Endothelial cell of umbilical vein (primary cell): Measurements from ENCODE around the gene MAML2. TPM values are rescaled to one million over a fixed set of nuclear protein-coding genes. Genes with fewer than 3 reads are reported as not detected.

Experiments
- BruUV-seq: library from RNA; stranded (reverse); fragments of 400-500 nt; replicated peaks from 2 replicates; lab custom pipeline; 2021; lab: Mats Ljungman, UMichigan
- CTCF ChIA-PET: fragments of 300-600, 350-600 bp; sonication (Branson Sonifier 250); formaldehyde crosslinking; loops from one replicate; lab custom pipeline; 2021; ENCODE audit warnings: antibody characterized with exemption, inconsistent platforms; lab: Charles Lee
- POLR2A ChIA-PET: fragments of 300-600, 350-600 bp; sonication (Branson Sonifier 250); formaldehyde crosslinking; loops from one replicate; lab custom pipeline; 2021; ENCODE audit warnings: antibody characterized with exemption, inconsistent platforms; lab: Charles Lee
- DNase-seq: peaks from one replicate; pipeline ENCODE4 v3.0.0-alpha.2; 2011; ENCODE audit warnings: low read depth, low spot score
- FAIRE-seq: peaks from 2 replicates; lab custom pipeline; 2011; peaks lifted over from hg19 to GRCh38; lab: Jason Lieb, UNC
- H2AFZ ChIP-seq: 2 replicates; pipeline ENCODE4 v1.6.0; 2012; ENCODE audit warnings: low read depth, low read length, control low read depth, inconsistent platforms
- H3K27ac ChIP-seq: 2 replicates; pipeline ENCODE4 v1.5.1; 2011; ENCODE audit warnings: low read depth, mild to moderate bottlenecking, control low read depth, low read length, moderate library complexity; ENCODE audit not compliant: insufficient read depth
- H3K27me3 ChIP-seq, 2 experiments: 2 replicates each; pipeline versions ENCODE4 v1.6.0 to v1.6.1; 2011; ENCODE audit warnings: low read length in 2 of 2, mixed read lengths in 1 of 2; ENCODE audit not compliant: control insufficient read depth in 2 of 2, insufficient read depth in 2 of 2
- H3K36me3 ChIP-seq, 2 experiments: 2 replicates in 1 of 2; 3 replicates in 1 of 2; pipeline ENCODE4 v1.5.1; 2011; ENCODE audit warnings: low read length in 2 of 2, mild to moderate bottlenecking in 1 of 2, moderate library complexity in 1 of 2; ENCODE audit not compliant: control insufficient read depth in 2 of 2, insufficient read depth in 2 of 2; ENCODE audit errors: extremely low read depth in 1 of 2
- H3K4me1 ChIP-seq: 3 replicates; pipeline ENCODE4 v1.5.1; 2011; ENCODE audit warnings: mild to moderate bottlenecking, low read length; ENCODE audit not compliant: control insufficient read depth, insufficient read depth; ENCODE audit errors: extremely low read depth
- H3K4me2 ChIP-seq: 2 replicates; pipeline ENCODE4 v1.6.1; 2011; ENCODE audit warnings: low read length, control low read depth, mixed read lengths; ENCODE audit not compliant: insufficient read depth
- H3K4me3 ChIP-seq, 3 experiments: fragments of 200-600 bp in 1 of 3; sonication (generic), shearing (Covaris generic) in 1 of 3; replicated peaks in 1 of 3; 2 replicates each; pipeline ENCODE4 v1.5.1; 2011 to 2016; ENCODE audit warnings: control low read depth in 3 of 3, low read length in 3 of 3, mild to moderate bottlenecking in 2 of 3, inconsistent platforms in 1 of 3, low read depth in 1 of 3, moderate library complexity in 1 of 3; ENCODE audit not compliant: insufficient read depth in 1 of 3
- H3K79me2 ChIP-seq: 2 replicates; pipeline ENCODE4 v1.6.0; 2012; ENCODE audit warnings: low read length, inconsistent platforms; ENCODE audit not compliant: control insufficient read depth, insufficient read depth
- H3K9ac ChIP-seq: replicated peaks from 2 replicates; pipeline ENCODE3; 2011; ENCODE audit warnings: low read length, control low read depth; ENCODE audit not compliant: insufficient read depth; ENCODE audit errors: extremely low read depth
- H3K9me1 ChIP-seq: replicated peaks from 3 replicates; pipeline ENCODE4 v1.6.0; 2011; ENCODE audit warnings: mild to moderate bottlenecking, low read length; ENCODE audit not compliant: control insufficient read depth, insufficient read depth; ENCODE audit errors: extremely low read depth
- H3K9me3 ChIP-seq: replicated peaks from 2 replicates; pipeline ENCODE4 v1.5.1; 2012; ENCODE audit warnings: low read length, inconsistent platforms; ENCODE audit not compliant: control insufficient read depth, insufficient read depth
- H4K20me1 ChIP-seq: replicated peaks from 2 replicates; pipeline ENCODE3; 2011; ENCODE audit warnings: mild to moderate bottlenecking, low read length; ENCODE audit not compliant: control insufficient read depth, insufficient read depth; ENCODE audit errors: extremely low read depth
- EZH2 ChIP-seq: IDR thresholded peaks from 2 replicates; pipeline ENCODE4 v1.6.1; 2012; ENCODE audit warnings: borderline replicate concordance, low read depth, mild to moderate bottlenecking, moderate library complexity, low read length, inconsistent platforms; ENCODE audit not compliant: severe bottlenecking
- FOS ChIP-seq: IDR thresholded peaks from 2 replicates; pipeline ENCODE4 v1.6.1; 2011; ENCODE audit warnings: mild to moderate bottlenecking, low read length, moderate library complexity, borderline replicate concordance; ENCODE audit not compliant: insufficient read depth
- GATA2 ChIP-seq: IDR thresholded peaks from 2 replicates; pipeline ENCODE4 v1.7.0; 2011; ENCODE audit warnings: low read depth, mild to moderate bottlenecking, moderate library complexity, mixed read lengths, low read length; ENCODE audit not compliant: insufficient read length, insufficient read depth
- JUN ChIP-seq: IDR thresholded peaks from 2 replicates; pipeline ENCODE4 v1.6.1; 2011; ENCODE audit warnings: borderline replicate concordance, low read depth; ENCODE audit not compliant: insufficient read length, insufficient read depth
- MYC ChIP-seq: IDR thresholded peaks from one replicate; pipeline ENCODE4 v1.6.1; 2011; ENCODE audit warnings: mild to moderate bottlenecking, low read depth, low read length
- POLR2A ChIP-seq: IDR thresholded peaks from 2 replicates; pipeline ENCODE4 v1.6.1; 2012; ENCODE audit warnings: low read depth, mild to moderate bottlenecking, control low read depth, low read length
- POLR2AphosphoS5 ChIP-seq: IDR thresholded peaks from 2 replicates; pipeline ENCODE4 v1.6.1; 2012; ENCODE audit warnings: low read depth, mild to moderate bottlenecking, control low read depth, low read length, moderate library complexity; ENCODE audit not compliant: insufficient read depth
- dilution Hi-C: fragments of 300-500 bp; cut with MboI; formaldehyde crosslinking; loops from one replicate; pipeline ENCODE4 v1.15.0; 2019; ENCODE audit warnings: low sequenced_read_pairs; ENCODE audit not compliant: extremely low pct_ligation_motif_present
- intact Hi-C: fragments of 100-400 bp; cut with micrococcal nuclease; formaldehyde crosslinking; loops from one replicate; pipeline ENCODE4 v1.10.0; 2022
- polyA plus RNA-seq, 4 experiments: library from polyadenylated mRNA; depleted of rRNA in 3 of 4; stranded (reverse) in 3 of 4; unstranded in 1 of 4; fragments of >200 nt; gene quantifications; 2 replicates each; pipeline versions ENCODE4 v1.2.1 to v1.2.3, GENCODE V29; 2011 to 2012; ENCODE audit warnings: missing spikeins in 1 of 4
- total RNA-seq: library from RNA; stranded (reverse); gene quantifications from 2 replicates; pipeline ENCODE4 v1.2.3, GENCODE V29; 2021
- TF ChIP-seq, protein P1 (sequence below), 2 donors: IDR thresholded peaks; 1 replicate in 1 of 2; 2 replicates in 1 of 2; pipeline ENCODE4 v1.5.1; 2011; ENCODE audit warnings: low read length in 2 of 2, mild to moderate bottlenecking in 2 of 2, moderate library complexity in 2 of 2, control low read depth in 1 of 2, inconsistent platforms in 1 of 2, low read depth in 1 of 2; ENCODE audit not compliant: insufficient read depth in 1 of 2; ENCODE audit errors: extremely low read depth in 1 of 2
- TF ChIP-seq, protein P2 (sequence below): IDR thresholded peaks from 2 replicates; pipeline ENCODE4 v1.6.1; 2011; ENCODE audit not compliant: insufficient read depth, insufficient read length

Gene MAML2
- total and polyA plus RNA-seq, 2 donors (not counting 3 experiments of a cell fraction or from before 2014, with no cell fraction given), result 12.4 to 16.8 TPM

DNA sequence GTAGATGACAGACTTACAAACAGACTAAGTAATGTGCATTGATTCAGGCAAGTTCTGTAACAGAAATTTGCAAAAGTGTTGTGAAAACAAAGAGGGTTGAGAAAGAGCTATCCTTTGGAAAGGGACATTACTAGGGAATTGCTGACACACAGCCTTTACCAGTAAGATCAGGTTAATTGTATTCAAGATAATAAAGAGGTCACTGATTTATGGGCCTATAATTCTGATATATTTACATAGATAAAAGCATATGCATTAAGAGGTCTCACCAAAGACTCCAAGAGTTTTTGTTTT is 138.7 kb downstream of the MAML2 start:
- H3K4me1 ChIP-seq, result peaks cover 35% of the 10 kb centered on the region
- no peaks in the 10 kb centered on the region for H3K9me1 ChIP-seq
- H3K4me3 ChIP-seq, result no peak overlapping the region
- CTCF ChIA-PET, result no interaction called here
- no peak overlapping the region for H3K27ac ChIP-seq
- TF ChIP-seq POLR2AphosphoS5 (no peak), JUN (no peak), FOS (no peak), GATA2 (no peak), EZH2 (no peak), MYC (no peak), POLR2A (no peak)
- TF ChIP-seq, protein P1, sequence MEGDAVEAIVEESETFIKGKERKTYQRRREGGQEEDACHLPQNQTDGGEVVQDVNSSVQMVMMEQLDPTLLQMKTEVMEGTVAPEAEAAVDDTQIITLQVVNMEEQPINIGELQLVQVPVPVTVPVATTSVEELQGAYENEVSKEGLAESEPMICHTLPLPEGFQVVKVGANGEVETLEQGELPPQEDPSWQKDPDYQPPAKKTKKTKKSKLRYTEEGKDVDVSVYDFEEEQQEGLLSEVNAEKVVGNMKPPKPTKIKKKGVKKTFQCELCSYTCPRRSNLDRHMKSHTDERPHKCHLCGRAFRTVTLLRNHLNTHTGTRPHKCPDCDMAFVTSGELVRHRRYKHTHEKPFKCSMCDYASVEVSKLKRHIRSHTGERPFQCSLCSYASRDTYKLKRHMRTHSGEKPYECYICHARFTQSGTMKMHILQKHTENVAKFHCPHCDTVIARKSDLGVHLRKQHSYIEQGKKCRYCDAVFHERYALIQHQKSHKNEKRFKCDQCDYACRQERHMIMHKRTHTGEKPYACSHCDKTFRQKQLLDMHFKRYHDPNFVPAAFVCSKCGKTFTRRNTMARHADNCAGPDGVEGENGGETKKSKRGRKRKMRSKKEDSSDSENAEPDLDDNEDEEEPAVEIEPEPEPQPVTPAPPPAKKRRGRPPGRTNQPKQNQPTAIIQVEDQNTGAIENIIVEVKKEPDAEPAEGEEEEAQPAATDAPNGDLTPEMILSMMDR (IDR thresholded peaks at IDR 0.05; ENCODE audit: extremely low read depth in 1 of 2, insufficient read depth in 1 of 2, low read depth in 1 of 2, low read length in 2 of 2), result no peak
- TF ChIP-seq, protein P2, sequence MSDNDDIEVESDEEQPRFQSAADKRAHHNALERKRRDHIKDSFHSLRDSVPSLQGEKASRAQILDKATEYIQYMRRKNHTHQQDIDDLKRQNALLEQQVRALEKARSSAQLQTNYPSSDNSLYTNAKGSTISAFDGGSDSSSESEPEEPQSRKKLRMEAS, result no peak
- no peaks in the 10 kb centered on the region for H3K27me3 ChIP-seq
- intact Hi-C loops, result no loop called here
- no peak overlapping the region for H2AFZ ChIP-seq
- no peak overlapping the region for H3K4me2 ChIP-seq
- no peak overlapping the region for H3K9ac ChIP-seq
- no peaks in the 10 kb centered on the region for H3K79me2 ChIP-seq
- H3K36me3 ChIP-seq, result no peaks in the 10 kb centered on the region
- H3K9me3 ChIP-seq, result no peaks in the 10 kb centered on the region
- FAIRE-seq, result no peak
- POLR2A ChIA-PET, result no interaction called here
- dilution Hi-C loops, result no loop called here
- DNase-seq, result no peak
- BruUV-seq, result no TSS peak
- no peaks in the 10 kb centered on the region for H4K20me1 ChIP-seq
